ENCODE results near the gene IL32. TPM values are rescaled to one million over a fixed set of nuclear protein-coding genes. Genes with fewer than 3 reads are reported as not detected.
"Not testable (repeated sequence)": the region's sequence is repeated elsewhere in the genome, so short reads cannot be mapped to it uniquely, and the experiment has no call there.

The IL32 gene
- total RNA-seq, 4 donors from 2014 or later = 2.6 to 39.0 (median 21.6) TPM

GRCh38 chr16:3080024-3080423, 14.6 kb downstream of the IL32 start:
- H3K4me1 ChIP-seq = no peaks in the 10 kb centered on the region
- ATAC-seq = no peak
- H3K27me3 ChIP-seq = no peaks in the 10 kb centered on the region
- H3K27ac ChIP-seq = no peak overlapping the region
- TF ChIP-seq EP300 (IDR thresholded peaks at IDR 0.05) (no peak), CTCF (IDR thresholded peaks at IDR 0.05) (no peak), POLR2A (IDR thresholded peaks at IDR 0.05) (no peak), POLR2AphosphoS5 (IDR thresholded peaks at IDR 0.05) (no peak)
- no peaks in the 10 kb centered on the region for H3K9me3 ChIP-seq
- H3K36me3 ChIP-seq = no peaks in the 10 kb centered on the region
- no peak overlapping the region for H3K4me3 ChIP-seq
- WGBS, 2 donors (ENCODE audit: low coverage in 1 of 2) = 84% methylated on average over 6 to 17 of the region's 17 CpGs

GRCh38 chr16:3081957-3082356, 16.5 kb downstream of the IL32 start:
- not testable (repeated sequence) for H3K4me3 ChIP-seq, ATAC-seq, H3K27ac ChIP-seq, H3K36me3 ChIP-seq, H3K4me1 ChIP-seq, H3K27me3 ChIP-seq, H3K9me3 ChIP-seq
- 80% methylated on average over 2 of the region's 13 CpGs; no CpG with 5 or more reads in 1 of the 2 donors for WGBS, 2 donors (ENCODE audit: low coverage in 1 of 2)

GRCh38 chr16:3083408-3083807, 18.0 kb downstream of the IL32 start:
- not testable (repeated sequence) for H3K27me3 ChIP-seq, H3K9me3 ChIP-seq, H3K27ac ChIP-seq, H3K4me3 ChIP-seq, ATAC-seq, H3K36me3 ChIP-seq
- H3K4me1 ChIP-seq = peaks cover 0 to 18% (median 0%) of the 10 kb centered on the region in 3 donors
- 84 to 100% methylated on average over 1 to 5 of the region's 8 CpGs for WGBS, 2 donors (ENCODE audit: low coverage in 1 of 2)

GRCh38 chr16:3084491-3084890, 19.1 kb downstream of the IL32 start:
- 100% methylated on average over 1 of the region's 1 CpG; no CpG with 5 or more reads in 1 of the 2 donors for WGBS, 2 donors (ENCODE audit: low coverage in 1 of 2)
- H3K9me3 ChIP-seq = no peaks in the 10 kb centered on the region
- H3K27ac ChIP-seq = no peak overlapping the region
- no peaks in the 10 kb centered on the region for H3K36me3 ChIP-seq
- TF ChIP-seq EP300 (IDR thresholded peaks at IDR 0.05) (no peak), POLR2AphosphoS5 (IDR thresholded peaks at IDR 0.05) (no peak), CTCF (IDR thresholded peaks at IDR 0.05) (no peak), POLR2A (IDR thresholded peaks at IDR 0.05) (no peak)
- H3K27me3 ChIP-seq = peaks cover 4% of the 10 kb centered on the region
- ATAC-seq = no peak
- no peak overlapping the region for H3K4me3 ChIP-seq
- H3K4me1 ChIP-seq = peaks cover 0 to 18% (median 0%) of the 10 kb centered on the region in 3 donors

- 80 to 93% methylated on average over 5 to 7 of the region's 7 CpGs for WGBS, 2 donors (ENCODE audit: low coverage in 1 of 2)
- Histone ChIP-seq H3K36me3 (no peaks in the 10 kb centered on the region), H3K4me1 (peaks cover 0 to 18% (median 0%) of the 10 kb centered on the region in 3 donors), H3K4me3 (no peak overlapping the region), H3K27me3 (peaks cover 11% of the 10 kb centered on the region), H3K9me3 (no peaks in the 10 kb centered on the region), H3K27ac (no peak overlapping the region)
- ATAC-seq = no peak
- TF ChIP-seq POLR2AphosphoS5 (IDR thresholded peaks at IDR 0.05) = no peak
- no peak for TF ChIP-seq EP300 (IDR thresholded peaks at IDR 0.05)
- no peak for TF ChIP-seq POLR2A (IDR thresholded peaks at IDR 0.05)
- no peak for TF ChIP-seq CTCF (IDR thresholded peaks at IDR 0.05)
Observed at GRCh38 chr16:3084969-3085670, 19.7 kb downstream of the IL32 start.

- peaks cover 0 to 18% (median 0%) of the 10 kb centered on the region in 3 donors for H3K4me1 ChIP-seq
- no peaks in the 10 kb centered on the region for H3K36me3 ChIP-seq
- peak overlapping the region in 2 of 4 donors; percentile 62 to 65 for H3K27ac ChIP-seq
- WGBS, 2 donors (ENCODE audit: low coverage in 1 of 2) = 70 to 97% methylated on average over 6 to 7 of the region's 17 CpGs
- peak overlapping the region in 1 of 2 donors; percentile 40 for H3K4me3 ChIP-seq
- TF ChIP-seq EP300 (IDR thresholded peaks at IDR 0.05) (no peak), CTCF (IDR thresholded peaks at IDR 0.05) (no peak), POLR2AphosphoS5 (IDR thresholded peaks at IDR 0.05) (no peak)
- no peak for ATAC-seq
- peaks cover 14% of the 10 kb centered on the region for H3K27me3 ChIP-seq
- H3K9me3 ChIP-seq = no peaks in the 10 kb centered on the region
Observed at GRCh38 chr16:3085868-3086595, 20.6 kb downstream of the IL32 start.

All from gastroesophageal sphincter (tissue), 4 donors.